ENCODE data around the gene SLC6A4. TPM values are rescaled to one million over a fixed set of nuclear protein-coding genes. Genes with fewer than 3 reads are reported as not detected.
"Not testable (repeated sequence)": the region's sequence is repeated elsewhere in the genome, so short reads cannot be mapped to it uniquely, and the experiment has no call there.

Gene SLC6A4
- total RNA-seq, 5 donors from 2014 or later (not counting 1 experiment from before 2014, with no cell fraction given): 0.18 to 0.32 TPM; not detected in 3

DNA sequence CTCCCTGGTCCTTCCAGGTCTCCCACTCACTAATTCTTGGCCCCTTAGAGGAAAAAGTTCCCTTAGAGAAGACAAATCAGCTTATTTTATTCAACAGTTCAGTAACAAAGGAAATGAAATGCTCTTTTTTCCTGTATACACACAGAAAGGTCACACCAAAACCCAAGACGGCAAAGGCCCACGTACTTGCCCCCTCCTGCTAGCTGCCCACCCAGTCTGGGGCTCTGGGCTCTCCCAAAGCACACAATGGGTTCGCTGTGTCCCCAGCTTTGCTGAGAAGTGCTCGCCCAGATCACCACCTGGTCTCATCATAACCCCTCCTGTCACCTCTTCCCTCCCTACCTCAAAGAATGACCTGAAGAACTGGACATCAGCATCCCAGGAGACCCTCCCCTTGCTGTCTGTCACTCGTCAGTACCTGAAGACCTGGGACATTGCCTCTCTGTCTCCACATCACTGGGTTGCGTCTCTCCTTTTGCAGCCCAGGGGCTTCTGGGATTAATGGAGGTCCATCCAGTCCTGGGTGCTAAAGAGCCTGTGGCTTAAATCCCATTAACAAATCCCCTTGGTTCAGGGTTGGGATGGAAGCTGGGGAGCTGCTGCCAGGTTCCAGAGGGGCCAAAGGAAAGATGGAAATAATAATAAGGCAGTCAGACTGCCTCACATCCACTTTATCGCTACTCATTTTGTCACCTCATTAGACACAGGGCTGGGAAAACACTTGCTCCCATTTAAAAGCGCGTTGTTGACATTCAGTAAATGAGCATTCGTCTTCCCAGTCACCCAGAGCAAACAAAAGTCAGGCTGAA, 3.3 kb downstream of the SLC6A4 start:
- DNase-seq: no peak
- no peak overlapping the region for H3K4me3 Mint-ChIP-seq
- Histone ChIP-seq H3K27me3 (replicated peaks in 1 of 2; ENCODE audit: control insufficient read depth in 2 of 2, extremely low read depth in 1 of 2, insufficient read depth in 2 of 2, low read length in 1 of 2) (peaks cover 10 to 55% of the 10 kb centered on the region in 2 experiments), H3K27ac (ENCODE audit: low read length) (no peak overlapping the region), H3K4me1 (ENCODE audit: control insufficient read depth in 1 of 2, extremely low read depth in 1 of 2, insufficient read depth in 2 of 2, low read length in 2 of 2) (peaks cover 0 to 20% of the 10 kb centered on the region in 2 experiments), H3K4me3 (ENCODE audit: control insufficient read depth in 1 of 2, extremely low read depth in 1 of 2, low read length in 1 of 2) (no peak overlapping the region), H3K9me3 (no peaks in the 10 kb centered on the region), H3K36me3 (ENCODE audit: control insufficient read depth in 2 of 2, extremely low read depth in 1 of 2, insufficient read depth in 1 of 2, low read length in 1 of 2) (no peaks in the 10 kb centered on the region)
- 78% methylated on average over 7 of the region's 10 CpGs for WGBS (ENCODE audit: insufficient coverage)
- no peak overlapping the region for H3K27ac Mint-ChIP-seq
- CTCF ChIA-PET: interaction anchor here in 1 of 2 donors (0.5 kb wide), 1 partner anchor 60 kb away, joined by 4 read pairs; no protein-coding TSS in a partner anchor
- peaks cover 6 to 17% (median 13%) of the 10 kb centered on the region in 3 donors for H3K4me1 Mint-ChIP-seq
- no peak for ATAC-seq (replicated peaks in 1 of 4)
- POLR2A ChIA-PET: no interaction called here
- peaks cover 41 to 53% of the 10 kb centered on the region in 2 donors for H3K27me3 Mint-ChIP-seq
- no peaks in the 10 kb centered on the region for H3K9me3 Mint-ChIP-seq
- no peaks in the 10 kb centered on the region for H3K36me3 Mint-ChIP-seq

DNA sequence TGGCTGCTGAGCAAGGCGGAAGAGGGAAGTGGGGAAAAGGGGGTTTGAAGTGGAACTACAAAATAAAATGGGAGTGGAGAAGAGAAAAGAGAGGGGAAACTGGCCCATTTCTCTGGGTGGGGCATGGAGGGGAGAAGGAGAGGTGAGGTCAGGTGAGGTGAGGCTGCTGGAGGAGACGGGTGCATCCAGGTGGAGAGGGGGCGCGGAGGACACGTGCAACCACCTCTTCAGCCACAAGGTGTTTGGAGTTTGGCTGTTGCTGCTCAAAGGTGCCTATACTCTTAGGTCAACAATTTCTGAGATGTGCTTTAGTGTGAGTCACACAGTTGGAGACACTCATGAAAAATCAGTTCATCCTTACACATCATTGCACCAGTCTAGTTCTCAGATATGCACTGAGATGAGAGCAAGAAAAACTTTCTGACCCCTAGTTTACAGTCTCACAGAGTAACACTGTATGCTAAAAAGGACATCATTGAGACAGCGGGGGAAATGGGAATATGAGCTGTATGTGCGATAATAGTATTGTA, 4.8 kb downstream of the SLC6A4 start:
- Histone ChIP-seq H3K4me1 (ENCODE audit: control insufficient read depth in 1 of 2, extremely low read depth in 1 of 2, insufficient read depth in 2 of 2, low read length in 2 of 2) (peaks cover 0 to 7% of the 10 kb centered on the region in 2 experiments), H3K27ac (ENCODE audit: low read length) (no peak overlapping the region), H3K36me3 (ENCODE audit: control insufficient read depth in 2 of 2, extremely low read depth in 1 of 2, insufficient read depth in 1 of 2, low read length in 1 of 2) (no peaks in the 10 kb centered on the region), H3K4me3 (ENCODE audit: control insufficient read depth in 1 of 2, extremely low read depth in 1 of 2, low read length in 1 of 2) (no peak overlapping the region), H3K9me3 (no peaks in the 10 kb centered on the region), H3K27me3 (replicated peaks in 1 of 2; ENCODE audit: control insufficient read depth in 2 of 2, extremely low read depth in 1 of 2, insufficient read depth in 2 of 2, low read length in 1 of 2) (peaks cover 7 to 46% of the 10 kb centered on the region in 2 experiments)
- Mint-ChIP-seq H3K27me3 (peaks cover 41 to 47% of the 10 kb centered on the region in 2 donors), H3K27ac (no peak overlapping the region), H3K4me1 (peaks cover 5 to 8% (median 6%) of the 10 kb centered on the region in 3 donors), H3K9me3 (no peaks in the 10 kb centered on the region), H3K36me3 (no peaks in the 10 kb centered on the region), H3K4me3 (no peak overlapping the region)
- ATAC-seq (replicated peaks in 1 of 4) (no peak), DNase-seq (no peak)
- ChIA-PET POLR2A (no interaction called here), CTCF (no interaction called here)
- WGBS (ENCODE audit: insufficient coverage): 90% methylated on average over 4 of the region's 7 CpGs

DNA sequence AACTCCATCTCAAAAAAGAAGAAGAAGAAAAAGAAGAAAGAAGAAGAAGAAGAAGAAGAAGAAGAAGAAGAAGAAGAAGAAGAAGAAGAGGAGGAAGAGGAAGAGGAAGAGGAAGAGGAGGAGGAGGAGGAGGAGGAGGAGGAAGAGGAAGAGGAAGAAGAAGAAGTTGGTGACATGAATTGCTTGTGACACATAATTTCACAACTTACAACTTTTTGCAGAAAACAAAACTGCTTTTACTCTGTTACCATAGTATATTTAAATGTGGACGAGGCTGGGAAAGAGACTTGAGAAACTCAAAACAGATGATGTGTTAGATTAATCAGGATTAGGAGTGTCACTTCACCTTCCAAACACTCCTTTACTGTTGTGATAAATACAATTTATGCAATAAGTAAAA, 5.5 kb downstream of the SLC6A4 start:
- ATAC-seq (replicated peaks in 1 of 4); H3K27ac ChIP-seq (ENCODE audit: low read length); POLR2A ChIA-PET; H3K9me3 ChIP-seq; H3K36me3 ChIP-seq (ENCODE audit: control insufficient read depth in 2 of 2, extremely low read depth in 1 of 2, insufficient read depth in 1 of 2, low read length in 1 of 2); H3K4me3 ChIP-seq (ENCODE audit: control insufficient read depth in 1 of 2, extremely low read depth in 1 of 2, low read length in 1 of 2); H3K4me1 ChIP-seq (ENCODE audit: control insufficient read depth in 1 of 2, extremely low read depth in 1 of 2, insufficient read depth in 2 of 2, low read length in 2 of 2); H3K9me3 Mint-ChIP-seq; H3K4me1 Mint-ChIP-seq; H3K36me3 Mint-ChIP-seq; H3K4me3 Mint-ChIP-seq; DNase-seq; H3K27ac Mint-ChIP-seq: not testable (repeated sequence)
- peaks cover 40 to 43% of the 10 kb centered on the region in 2 donors for H3K27me3 Mint-ChIP-seq
- CTCF ChIA-PET: interaction anchor here in 1 of 2 donors (0.7 kb wide), 1 partner anchor 192 kb away, joined by 7 read pairs; no protein-coding TSS in a partner anchor
- H3K27me3 ChIP-seq (replicated peaks in 1 of 2; ENCODE audit: control insufficient read depth in 2 of 2, extremely low read depth in 1 of 2, insufficient read depth in 2 of 2, low read length in 1 of 2): peaks cover 7 to 39% of the 10 kb centered on the region in 2 experiments
- WGBS (ENCODE audit: insufficient coverage): no CpG with 5 or more reads among the region's 1 CpG

DNA sequence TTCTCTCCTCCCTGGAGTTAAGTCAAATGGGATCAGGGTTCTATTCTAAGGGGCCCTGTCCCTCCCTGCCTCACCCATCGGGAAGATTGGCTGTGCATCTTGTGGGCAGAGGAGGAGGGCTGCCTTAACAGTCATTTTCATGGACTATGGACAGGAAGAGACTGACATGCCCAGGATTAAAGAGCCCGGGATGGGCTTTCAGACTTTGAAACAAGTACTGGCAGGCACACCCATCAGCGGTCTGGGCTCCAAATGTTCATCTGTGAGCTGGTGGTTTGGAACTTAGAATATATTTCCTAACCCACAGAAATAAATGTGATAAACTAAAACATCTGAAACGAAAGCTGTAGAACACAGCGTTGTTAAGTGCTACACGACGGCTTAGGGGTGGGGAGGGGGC, 6.5 kb downstream of the SLC6A4 start:
- H3K36me3 Mint-ChIP-seq: no peaks in the 10 kb centered on the region
- WGBS (ENCODE audit: insufficient coverage): no CpG with 5 or more reads among the region's 7 CpGs
- H3K27ac ChIP-seq (ENCODE audit: low read length): no peak overlapping the region
- H3K4me1 Mint-ChIP-seq: no peaks in the 10 kb centered on the region
- ATAC-seq (replicated peaks in 1 of 4): no peak
- no peak overlapping the region for H3K4me3 Mint-ChIP-seq
- no peak overlapping the region for H3K27ac Mint-ChIP-seq
- CTCF ChIA-PET: no interaction called here
- H3K9me3 Mint-ChIP-seq: no peaks in the 10 kb centered on the region
- no peaks in the 10 kb centered on the region for H3K9me3 ChIP-seq
- H3K4me3 ChIP-seq (ENCODE audit: control insufficient read depth in 1 of 2, extremely low read depth in 1 of 2, low read length in 1 of 2): no peak overlapping the region
- no peaks in the 10 kb centered on the region for H3K36me3 ChIP-seq (ENCODE audit: control insufficient read depth in 2 of 2, extremely low read depth in 1 of 2, insufficient read depth in 1 of 2, low read length in 1 of 2)
- H3K27me3 Mint-ChIP-seq: peaks cover 33 to 34% of the 10 kb centered on the region in 2 donors
- DNase-seq: no peak
- H3K4me1 ChIP-seq (ENCODE audit: control insufficient read depth in 1 of 2, extremely low read depth in 1 of 2, insufficient read depth in 2 of 2, low read length in 2 of 2): no peaks in the 10 kb centered on the region
- H3K27me3 ChIP-seq (replicated peaks in 1 of 2; ENCODE audit: control insufficient read depth in 2 of 2, extremely low read depth in 1 of 2, insufficient read depth in 2 of 2, low read length in 1 of 2): peaks cover 0 to 35% of the 10 kb centered on the region in 2 experiments
- POLR2A ChIA-PET: no interaction called here

DNA sequence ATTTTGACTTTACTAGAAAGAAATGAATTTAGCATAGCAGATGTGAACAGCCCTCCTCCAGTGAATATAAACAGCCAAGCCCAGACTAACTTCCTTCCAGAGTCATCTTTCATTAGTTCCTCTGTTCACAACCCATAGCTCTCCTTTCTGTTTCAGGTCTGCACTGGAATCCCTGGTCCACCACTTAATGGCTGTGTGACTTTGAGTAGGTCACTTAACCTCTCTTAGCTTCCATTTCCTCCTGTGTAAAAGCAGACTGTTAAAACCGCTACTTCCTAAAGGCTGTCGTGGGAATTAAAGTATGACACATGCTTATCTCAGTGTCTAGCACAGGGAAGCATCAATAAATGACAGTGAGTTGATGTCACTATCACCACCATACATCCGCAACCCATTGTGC, 7.5 kb downstream of the SLC6A4 start:
- ATAC-seq (replicated peaks in 1 of 4) (no peak), DNase-seq (no peak)
- Mint-ChIP-seq H3K27ac (no peak overlapping the region), H3K4me3 (no peak overlapping the region), H3K9me3 (no peaks in the 10 kb centered on the region), H3K36me3 (no peaks in the 10 kb centered on the region), H3K4me1 (no peaks in the 10 kb centered on the region), H3K27me3 (peaks cover 25 to 32% of the 10 kb centered on the region in 2 donors)
- ChIA-PET POLR2A (no interaction called here), CTCF (no interaction called here)
- Histone ChIP-seq H3K27ac (ENCODE audit: low read length) (no peak overlapping the region), H3K4me1 (ENCODE audit: control insufficient read depth in 1 of 2, extremely low read depth in 1 of 2, insufficient read depth in 2 of 2, low read length in 2 of 2) (no peaks in the 10 kb centered on the region), H3K36me3 (ENCODE audit: control insufficient read depth in 2 of 2, extremely low read depth in 1 of 2, insufficient read depth in 1 of 2, low read length in 1 of 2) (no peaks in the 10 kb centered on the region), H3K9me3 (no peaks in the 10 kb centered on the region), H3K27me3 (replicated peaks in 1 of 2; ENCODE audit: control insufficient read depth in 2 of 2, extremely low read depth in 1 of 2, insufficient read depth in 2 of 2, low read length in 1 of 2) (peaks cover 0 to 30% of the 10 kb centered on the region in 2 experiments), H3K4me3 (ENCODE audit: control insufficient read depth in 1 of 2, extremely low read depth in 1 of 2, low read length in 1 of 2) (no peak overlapping the region)
- WGBS (ENCODE audit: insufficient coverage): 78% methylated on average over 3 of the region's 3 CpGs

DNA sequence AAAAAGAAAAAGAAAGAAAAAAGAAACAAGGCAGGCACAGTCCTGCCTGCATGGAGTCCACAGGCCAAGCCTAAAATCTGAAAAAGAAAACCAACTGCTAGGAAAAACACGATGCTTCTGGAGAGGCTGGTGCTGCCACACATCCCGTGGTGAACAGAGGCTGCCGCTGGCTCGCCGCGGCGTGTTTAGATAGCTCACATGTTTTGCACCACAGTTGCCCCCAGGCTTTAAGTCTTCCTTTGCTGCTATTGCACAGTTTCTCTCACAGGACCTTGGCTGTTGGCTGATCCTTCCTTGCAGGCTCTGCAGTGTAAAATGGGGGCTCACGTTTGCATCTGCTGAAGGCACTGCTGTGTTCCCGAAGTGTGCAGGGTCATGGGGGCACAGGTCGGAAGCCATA, 8.6 kb downstream of the SLC6A4 start:
- Mint-ChIP-seq H3K36me3 (no peaks in the 10 kb centered on the region), H3K9me3 (no peaks in the 10 kb centered on the region), H3K4me3 (no peak overlapping the region), H3K4me1 (no peaks in the 10 kb centered on the region), H3K27me3 (peaks cover 16 to 21% of the 10 kb centered on the region in 2 donors), H3K27ac (no peak overlapping the region)
- 97% methylated on average over 8 of the region's 10 CpGs for WGBS (ENCODE audit: insufficient coverage)
- DNase-seq (no peak), ATAC-seq (replicated peaks in 1 of 4) (no peak)
- ChIA-PET POLR2A (no interaction called here), CTCF (no interaction called here)
- H3K27ac ChIP-seq (ENCODE audit: low read length): no peak overlapping the region
- H3K36me3 ChIP-seq (ENCODE audit: control insufficient read depth in 2 of 2, extremely low read depth in 1 of 2, insufficient read depth in 1 of 2, low read length in 1 of 2): no peaks in the 10 kb centered on the region
- peaks cover 0 to 22% of the 10 kb centered on the region in 2 experiments for H3K27me3 ChIP-seq (replicated peaks in 1 of 2; ENCODE audit: control insufficient read depth in 2 of 2, extremely low read depth in 1 of 2, insufficient read depth in 2 of 2, low read length in 1 of 2)
- H3K4me3 ChIP-seq (ENCODE audit: control insufficient read depth in 1 of 2, extremely low read depth in 1 of 2, low read length in 1 of 2): no peak overlapping the region
- H3K9me3 ChIP-seq: no peaks in the 10 kb centered on the region
- H3K4me1 ChIP-seq (ENCODE audit: control insufficient read depth in 1 of 2, extremely low read depth in 1 of 2, insufficient read depth in 2 of 2, low read length in 2 of 2): no peaks in the 10 kb centered on the region

All from T-cell (primary cell).